Right forelimb (tissue), 1 donor: ENCODE results near the gene RGPD8.

ENCODE experiments used
- DNase-seq: peaks from one replicate; pipeline ENCODE4 v3.0.0-alpha.2; 2018

RGPD8 gene

DNA sequence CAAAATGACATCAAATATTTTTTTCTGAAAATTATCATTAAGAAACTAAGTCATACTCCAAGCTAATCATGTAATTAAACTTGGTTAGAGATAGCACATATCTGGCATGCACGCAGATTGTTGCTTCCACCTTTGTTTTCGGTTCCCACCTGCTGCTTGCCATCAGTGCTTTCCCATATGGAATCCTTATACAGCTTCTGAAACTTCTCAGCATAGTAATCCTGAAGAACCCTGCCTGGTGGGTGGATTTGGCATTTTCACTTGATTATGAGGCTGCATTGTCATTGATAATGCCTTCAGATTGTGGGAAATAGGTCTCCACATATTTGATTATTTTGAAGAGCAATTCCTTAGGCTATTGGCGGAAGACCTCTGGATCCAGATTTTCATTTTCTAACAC lies 110.5 kb downstream of the RGPD8 start:
- no peak for DNase-seq

DNA sequence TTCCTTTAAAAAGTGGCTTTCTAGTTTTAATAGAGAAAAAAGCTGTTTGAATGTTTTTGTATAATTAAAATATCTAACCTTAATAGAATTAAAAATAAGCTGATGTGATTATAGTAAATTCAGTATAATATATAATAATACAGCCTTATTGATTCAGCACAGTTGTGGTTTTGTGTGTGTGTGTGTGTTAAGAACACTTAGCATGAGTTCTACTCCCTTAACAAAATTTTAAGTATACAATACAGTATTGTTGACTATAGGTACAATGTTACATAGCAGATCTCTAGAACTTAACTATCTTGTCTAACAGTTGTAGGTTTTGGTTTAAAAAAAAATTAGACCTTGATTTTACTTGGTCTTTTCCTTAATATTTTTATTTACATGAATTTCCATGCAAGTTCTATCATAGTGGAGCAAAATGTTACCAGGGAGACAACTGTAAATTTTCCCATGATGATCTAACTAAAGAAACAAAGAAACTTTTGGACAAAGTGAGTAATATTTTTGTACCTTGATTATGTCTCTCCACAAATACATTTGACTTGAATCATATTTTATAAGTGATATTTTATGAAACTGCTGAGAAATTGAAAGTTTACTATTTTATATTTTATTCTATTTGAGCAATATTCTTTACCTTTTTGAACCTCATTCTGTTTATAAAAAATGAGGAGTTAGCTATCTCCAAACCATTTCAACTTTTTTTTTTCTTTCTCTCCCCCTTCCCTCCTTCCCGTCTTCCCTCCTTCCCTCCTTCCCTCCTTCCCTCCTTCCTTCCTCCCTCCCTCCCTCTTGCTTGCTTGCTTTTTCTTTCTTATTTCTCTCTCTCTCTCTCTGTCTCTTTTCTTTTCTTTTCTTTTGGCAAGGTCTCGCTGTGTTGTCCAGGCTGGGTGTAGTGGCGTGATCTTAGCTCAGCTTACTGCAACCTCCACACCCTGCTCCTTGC lies 111.8 kb downstream of the RGPD8 start:
- DNase-seq, result no peak
